ENCODE measurements around the gene GLG1. TPM values are rescaled to one million over a fixed set of nuclear protein-coding genes. Genes with fewer than 3 reads are reported as not detected.
A peak's percentile ranks its signal among the peaks of the same experiment; 100 is the strongest.

The GLG1 gene
- total RNA-seq, 4 donors from 2014 or later = 90.0 to 153 (median 113) TPM

GRCh38 chr16:74496054-74496453, 110.9 kb downstream of the GLG1 start:
- H3K27me3 ChIP-seq = no peaks in the 10 kb centered on the region
- H3K36me3 ChIP-seq = peaks cover 0 to 58% (median 0%) of the 10 kb centered on the region in 3 donors
- H3K9me3 ChIP-seq = no peaks in the 10 kb centered on the region
- no peaks in the 10 kb centered on the region for H3K4me1 ChIP-seq
- TF ChIP-seq POLR2A (IDR thresholded peaks at IDR 0.05) (no peak), CTCF (IDR thresholded peaks at IDR 0.05) (no peak)
- no peak overlapping the region for H3K27ac ChIP-seq
- no peak overlapping the region for H3K4me3 ChIP-seq
- no peak for DNase-seq

- no peaks in the 10 kb centered on the region for H3K27me3 ChIP-seq
- H3K27ac ChIP-seq = no peak overlapping the region
- H3K9me3 ChIP-seq = no peaks in the 10 kb centered on the region
- no peak overlapping the region for H3K4me3 ChIP-seq
- H3K36me3 ChIP-seq = peaks cover 0 to 79% (median 0%) of the 10 kb centered on the region in 3 donors
- no peak for DNase-seq
- no peaks in the 10 kb centered on the region for H3K4me1 ChIP-seq
- TF ChIP-seq CTCF (IDR thresholded peaks at IDR 0.05) = no peak
- TF ChIP-seq POLR2A (IDR thresholded peaks at IDR 0.05) = no peak
These were observed 113.9 kb downstream of the GLG1 start for GRCh38 chr16:74492976-74493375.

GRCh38 chr16:74487634-74488495, 119.0 kb downstream of the GLG1 start:
- Histone ChIP-seq H3K27me3 (no peaks in the 10 kb centered on the region), H3K4me1 (no peaks in the 10 kb centered on the region), H3K9me3 (no peaks in the 10 kb centered on the region), H3K4me3 (no peak overlapping the region), H3K36me3 (peaks cover 0 to 80% (median 0%) of the 10 kb centered on the region in 3 donors), H3K27ac (no peak overlapping the region)
- DNase-seq = no peak
- TF ChIP-seq POLR2A (IDR thresholded peaks at IDR 0.05) (no peak), CTCF (IDR thresholded peaks at IDR 0.05) (no peak)

GRCh38 chr16:74485916-74486315, 121.0 kb downstream of the GLG1 start:
- Histone ChIP-seq H3K36me3 (peaks cover 0 to 71% (median 0%) of the 10 kb centered on the region in 3 donors), H3K27ac (no peak overlapping the region), H3K4me3 (no peak overlapping the region), H3K9me3 (no peaks in the 10 kb centered on the region), H3K27me3 (no peaks in the 10 kb centered on the region), H3K4me1 (peaks cover 0 to 5% (median 0%) of the 10 kb centered on the region in 4 donors)
- DNase-seq = no peak
- TF ChIP-seq POLR2A (IDR thresholded peaks at IDR 0.05) (no peak), CTCF (IDR thresholded peaks at IDR 0.05) (no peak)

- Histone ChIP-seq H3K4me1 (peaks cover 0 to 32% (median 2%) of the 10 kb centered on the region in 4 donors), H3K27ac (peak overlapping the region in 3 of 4 donors; percentile 54 to 78 (median 69)), H3K27me3 (no peaks in the 10 kb centered on the region), H3K9me3 (no peaks in the 10 kb centered on the region), H3K4me3 (no peak overlapping the region), H3K36me3 (peaks cover 0 to 41% (median 0%) of the 10 kb centered on the region in 3 donors)
- peak in 2 of 3 donors; percentile 77 to 91 for DNase-seq
- TF ChIP-seq CTCF (IDR thresholded peaks at IDR 0.05) (no peak), POLR2A (IDR thresholded peaks at IDR 0.05) (peak in 1 of 2 donors; percentile 48)
These were observed 126.5 kb downstream of the GLG1 start for GRCh38 chr16:74480150-74481029.

Measured in Peyer's patch (tissue), 4 donors.